ENCODE measurements around the gene PCGF3.

PCGF3 gene

DNA sequence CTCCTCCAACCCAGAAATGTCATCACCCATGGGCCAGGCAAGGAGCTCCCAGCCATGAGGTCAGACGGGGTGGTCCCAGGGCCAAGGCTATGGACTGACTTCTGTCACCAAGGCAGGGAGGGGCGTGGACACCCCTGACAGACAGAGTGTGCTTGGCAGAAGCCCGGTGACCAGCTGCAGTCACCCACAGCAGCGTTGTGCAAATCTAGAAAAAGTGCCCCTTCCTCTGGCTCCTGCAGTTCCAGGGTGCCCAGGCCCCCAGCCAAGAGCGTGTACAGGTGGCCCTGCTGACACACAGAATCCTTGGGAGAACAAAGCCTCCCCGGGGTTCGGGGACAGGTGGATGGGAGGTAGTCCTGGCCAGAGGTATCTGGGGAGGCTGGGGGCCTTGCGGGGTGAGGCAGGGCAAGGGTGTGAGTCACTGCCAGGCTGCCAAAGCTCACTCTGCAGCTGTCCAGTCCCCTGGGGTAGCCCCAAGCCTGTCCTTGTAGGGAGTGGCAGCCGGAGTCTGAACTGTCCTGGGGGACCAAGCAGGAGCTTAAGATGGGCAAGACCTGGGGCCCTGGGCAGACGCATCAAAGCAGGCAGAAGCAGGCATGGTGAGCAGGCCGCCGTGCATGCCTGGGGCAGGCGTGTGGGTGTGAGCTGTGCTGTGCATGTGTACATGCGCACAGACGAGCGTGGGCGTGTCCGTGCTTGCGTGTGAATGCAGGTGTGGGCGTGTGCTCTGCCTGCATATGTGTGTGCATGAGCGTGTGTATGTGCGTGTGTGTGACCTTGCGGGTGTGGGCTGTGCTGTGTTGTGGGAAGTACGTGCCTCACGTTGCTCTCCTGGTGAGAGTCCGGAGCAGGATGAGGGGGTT, 28.0 kb upstream of the PCGF3 start:
- TF ChIP-seq, protein P1, sequence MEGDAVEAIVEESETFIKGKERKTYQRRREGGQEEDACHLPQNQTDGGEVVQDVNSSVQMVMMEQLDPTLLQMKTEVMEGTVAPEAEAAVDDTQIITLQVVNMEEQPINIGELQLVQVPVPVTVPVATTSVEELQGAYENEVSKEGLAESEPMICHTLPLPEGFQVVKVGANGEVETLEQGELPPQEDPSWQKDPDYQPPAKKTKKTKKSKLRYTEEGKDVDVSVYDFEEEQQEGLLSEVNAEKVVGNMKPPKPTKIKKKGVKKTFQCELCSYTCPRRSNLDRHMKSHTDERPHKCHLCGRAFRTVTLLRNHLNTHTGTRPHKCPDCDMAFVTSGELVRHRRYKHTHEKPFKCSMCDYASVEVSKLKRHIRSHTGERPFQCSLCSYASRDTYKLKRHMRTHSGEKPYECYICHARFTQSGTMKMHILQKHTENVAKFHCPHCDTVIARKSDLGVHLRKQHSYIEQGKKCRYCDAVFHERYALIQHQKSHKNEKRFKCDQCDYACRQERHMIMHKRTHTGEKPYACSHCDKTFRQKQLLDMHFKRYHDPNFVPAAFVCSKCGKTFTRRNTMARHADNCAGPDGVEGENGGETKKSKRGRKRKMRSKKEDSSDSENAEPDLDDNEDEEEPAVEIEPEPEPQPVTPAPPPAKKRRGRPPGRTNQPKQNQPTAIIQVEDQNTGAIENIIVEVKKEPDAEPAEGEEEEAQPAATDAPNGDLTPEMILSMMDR (conservative IDR thresholded peaks at IDR 0.05; ENCODE audit: low read depth, low read length) = no peak
- no peak for DNase-seq (ENCODE audit: low read depth)
- H3K4me3 ChIP-seq (ENCODE audit: low read length) = no peak overlapping the region

GRCh38 chr4:678331-679103, 27.1 kb upstream of the PCGF3 start:
- no peak for DNase-seq (ENCODE audit: low read depth)
- no peak overlapping the region for H3K4me3 ChIP-seq (ENCODE audit: low read length)
- TF ChIP-seq, protein P1 (conservative IDR thresholded peaks at IDR 0.05; ENCODE audit: low read depth, low read length) = no peak

DNA sequence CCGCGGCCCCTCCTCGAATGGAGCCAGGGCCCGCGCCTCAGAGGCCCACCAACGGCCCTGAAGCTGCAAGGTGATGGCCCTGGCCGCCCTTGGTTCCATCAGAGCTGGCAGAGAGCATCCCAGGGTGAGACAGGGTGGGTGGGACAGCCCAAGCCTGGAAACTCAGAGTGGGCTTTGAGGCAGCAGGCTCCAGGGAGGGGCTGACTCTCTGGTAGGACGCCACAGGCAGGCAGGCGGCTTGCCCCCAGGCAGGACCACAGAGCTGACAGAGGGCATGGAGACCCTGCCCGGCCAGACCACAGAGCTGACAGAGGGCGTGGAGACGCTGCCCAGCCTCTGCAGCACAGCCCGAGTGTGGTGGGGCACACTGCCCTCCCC, 26.5 kb upstream of the PCGF3 start:
- TF ChIP-seq, protein P1 (conservative IDR thresholded peaks at IDR 0.05; ENCODE audit: low read depth, low read length) = no peak
- H3K4me3 ChIP-seq (ENCODE audit: low read length) = no peak overlapping the region
- DNase-seq (ENCODE audit: low read depth) = no peak

GRCh38 chr4:679629-680028, 26.0 kb upstream of the PCGF3 start:
- TF ChIP-seq, protein P1 (conservative IDR thresholded peaks at IDR 0.05; ENCODE audit: low read depth, low read length) = no peak
- H3K4me3 ChIP-seq (ENCODE audit: low read length) = no peak overlapping the region

GRCh38 chr4:680091-680490, 25.5 kb upstream of the PCGF3 start:
- DNase-seq (ENCODE audit: low read depth) = no peak
- TF ChIP-seq, protein P1 (conservative IDR thresholded peaks at IDR 0.05; ENCODE audit: low read depth, low read length) = no peak
- H3K4me3 ChIP-seq (ENCODE audit: low read length) = no peak overlapping the region

More at GRCh38 chr4:679629-680028, 26.0 kb upstream of the PCGF3 start:
- no peak for DNase-seq (ENCODE audit: low read depth)

DNA sequence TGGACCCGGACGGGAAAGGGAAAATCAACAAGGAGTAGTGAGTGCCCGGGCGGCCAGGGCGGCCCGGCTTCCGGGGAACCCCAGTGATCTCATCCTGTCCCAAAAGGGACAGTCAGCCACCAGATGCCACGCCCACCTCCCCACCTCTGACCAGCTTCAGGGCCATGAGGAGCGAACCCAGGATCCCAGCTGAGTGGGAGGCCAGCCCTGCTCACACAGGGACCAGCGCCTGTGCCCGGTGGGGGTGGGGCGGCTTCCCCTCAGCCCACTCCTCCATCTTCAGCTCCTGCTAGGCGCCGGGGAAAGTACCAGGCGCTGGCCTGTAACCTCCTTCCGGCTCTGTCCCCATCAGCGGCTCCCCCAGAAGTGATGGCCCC, 25.1 kb upstream of the PCGF3 start:
- DNase-seq (ENCODE audit: low read depth) = no peak
- H3K4me3 ChIP-seq (ENCODE audit: low read length) = peak overlapping the region; percentile 53
- TF ChIP-seq, protein P1 (conservative IDR thresholded peaks at IDR 0.05; ENCODE audit: low read depth, low read length) = no peak

Data from retinal pigment epithelial cell (primary cell).